GM13976 (cell line): Measurements from ENCODE around the gene NTMT1.
"Not testable (repeated sequence)": the region's sequence is repeated elsewhere in the genome, so short reads cannot be mapped to it uniquely, and the experiment has no call there.

Source experiments
- DNase-seq: peaks from one replicate; pipeline ENCODE4 v3.0.0; 2012; ENCODE audit warnings: low spot score
- CTCF ChIP-seq: IDR thresholded peaks from 2 replicates; pipeline ENCODE4 v1.5.1; 2012; ENCODE audit warnings: borderline replicate concordance, mild to moderate bottlenecking; ENCODE audit not compliant: insufficient read depth; ENCODE audit errors: extremely low read depth, missing control alignments, control extremely low read depth
- in situ Hi-C: fragments of 300-500 bp; cut with MboI; formaldehyde crosslinking; loops from one replicate; pipeline ENCODE4 v1.12.0; 2022; ENCODE audit warnings: low sequenced_read_pairs, mixed read lengths, inconsistent platforms; ENCODE audit not compliant: unreplicated experiment

NTMT1 gene

GRCh38 chr9:129654554-129655040, 28.6 kb downstream of the NTMT1 start:
- TF ChIP-seq CTCF = no peak
- in situ Hi-C loops = no loop called here
- DNase-seq = no peak

- in situ Hi-C loops = no loop called here
- no peak for TF ChIP-seq CTCF
- no peak for DNase-seq
These were observed 29.2 kb downstream of the NTMT1 start for GRCh38 chr9:129655154-129655553.

- in situ Hi-C loops = no loop called here
- no peak for TF ChIP-seq CTCF
- no peak for DNase-seq
These were observed 29.7 kb downstream of the NTMT1 start for GRCh38 chr9:129655696-129656095.

GRCh38 chr9:129656795-129657390, 30.9 kb downstream of the NTMT1 start:
- TF ChIP-seq CTCF = no peak
- in situ Hi-C loops = no loop called here

DNA sequence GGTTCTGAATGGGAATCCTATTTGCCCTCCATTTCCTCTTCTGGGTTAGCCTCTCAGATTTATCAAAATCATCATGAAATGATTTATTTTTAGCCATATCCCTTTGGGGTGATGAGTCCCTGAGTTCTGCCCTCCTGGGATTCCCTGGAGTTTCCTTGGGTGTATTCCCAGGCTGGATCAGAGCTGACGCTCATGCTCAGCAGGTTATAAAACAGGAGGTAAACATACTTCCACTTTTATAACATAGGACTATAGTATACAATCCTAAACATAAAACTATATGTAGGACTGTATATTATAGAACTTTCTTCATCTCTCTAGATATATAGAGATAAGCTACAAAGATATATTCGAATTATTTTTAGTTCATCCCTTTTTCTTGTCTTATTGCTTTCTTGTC, 35.1 kb downstream of the NTMT1 start:
- in situ Hi-C loops = no loop called here
- DNase-seq = no peak
- no peak for TF ChIP-seq CTCF

More at GRCh38 chr9:129656795-129657390, 30.9 kb downstream of the NTMT1 start:
- no peak for DNase-seq

GRCh38 chr9:129662239-129662638, 36.3 kb downstream of the NTMT1 start:
- DNase-seq, in situ Hi-C loops: not testable (repeated sequence)

- in situ Hi-C loops = no loop called here
- no peak for TF ChIP-seq CTCF
These were observed 38.9 kb downstream of the NTMT1 start for GRCh38 chr9:129664746-129665388.

More at GRCh38 chr9:129664746-129665388, 38.9 kb downstream of the NTMT1 start:
- DNase-seq = no peak
